ENCODE data around the gene SEPTIN12. TPM values are rescaled to one million over a fixed set of nuclear protein-coding genes. Genes with fewer than 3 reads are reported as not detected.

The SEPTIN12 gene, protein sequence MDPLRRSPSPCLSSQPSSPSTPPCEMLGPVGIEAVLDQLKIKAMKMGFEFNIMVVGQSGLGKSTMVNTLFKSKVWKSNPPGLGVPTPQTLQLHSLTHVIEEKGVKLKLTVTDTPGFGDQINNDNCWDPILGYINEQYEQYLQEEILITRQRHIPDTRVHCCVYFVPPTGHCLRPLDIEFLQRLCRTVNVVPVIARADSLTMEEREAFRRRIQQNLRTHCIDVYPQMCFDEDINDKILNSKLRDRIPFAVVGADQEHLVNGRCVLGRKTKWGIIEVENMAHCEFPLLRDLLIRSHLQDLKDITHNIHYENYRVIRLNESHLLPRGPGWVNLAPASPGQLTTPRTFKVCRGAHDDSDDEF
- total RNA-seq, result not detected

GRCh38 chr16:4787627-4788482, at the start of gene SEPTIN12:
SEPTIN12 (minus strand) TSS chr16:4788345; CDS start chr16:4787645, 700 bp downstream.
- Histone ChIP-seq H3K4me3 (no peak within 1 kb of the TSS), H3K9me3 (no peaks in the 10 kb centered on the region), H3K27me3 (no peaks in the 10 kb centered on the region), H3K36me3 (no peaks in the 10 kb centered on the region), H3K4me1 (no peaks in the 10 kb centered on the region), H3K27ac (no peak within 1 kb of the TSS)
- intact Hi-C loops (cut with DNase I), result no loop called here
- DNase-seq (ENCODE audit: extremely low spot score in 2 of 2), result no peak
- no peak for TF ChIP-seq POLR2A (IDR thresholded peaks at IDR 0.05)
- TF ChIP-seq POLR2AphosphoS5 (IDR thresholded peaks at IDR 0.05; ENCODE audit: insufficient read depth in 1 of 2, low read depth in 1 of 2), result no peak
- no peak for TF ChIP-seq CTCF (IDR thresholded peaks at IDR 0.05)

DNA sequence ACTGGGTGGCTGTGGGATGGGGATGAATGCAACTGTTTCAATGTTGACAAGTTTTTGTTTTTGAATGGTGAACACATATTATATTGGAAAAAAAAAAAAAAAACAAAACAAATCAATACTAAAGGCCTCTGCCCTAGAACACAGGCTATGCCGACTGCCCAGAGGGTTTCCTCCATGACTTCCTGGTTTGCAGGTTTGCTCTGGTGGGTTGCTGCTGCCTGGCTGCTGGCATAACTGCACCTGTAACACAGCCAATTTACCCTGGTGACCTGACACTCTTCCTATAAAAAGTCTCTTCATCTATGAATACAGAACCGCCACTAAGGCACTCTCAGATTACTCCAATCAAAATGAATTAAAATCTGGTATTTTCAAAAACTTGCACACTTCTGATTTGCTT, 48.6 kb upstream of the SEPTIN12 start:
- intact Hi-C loops (cut with DNase I), result no loop called here
- DNase-seq (ENCODE audit: extremely low spot score in 2 of 2), result no peak
- Histone ChIP-seq H3K36me3 (peaks cover 0 to 50% of the 10 kb centered on the region in 2 donors), H3K4me1 (no peaks in the 10 kb centered on the region), H3K27me3 (no peaks in the 10 kb centered on the region), H3K9me3 (no peaks in the 10 kb centered on the region), H3K4me3 (no peak overlapping the region), H3K27ac (no peak overlapping the region)
- no peak for TF ChIP-seq POLR2AphosphoS5 (IDR thresholded peaks at IDR 0.05; ENCODE audit: insufficient read depth in 1 of 2, low read depth in 1 of 2)
- no peak for TF ChIP-seq CTCF (IDR thresholded peaks at IDR 0.05)
- no peak for TF ChIP-seq POLR2A (IDR thresholded peaks at IDR 0.05)

- no peaks in the 10 kb centered on the region for H3K27me3 ChIP-seq
- no peak overlapping the region for H3K27ac ChIP-seq
- H3K4me3 ChIP-seq, result no peak overlapping the region
- no peaks in the 10 kb centered on the region for H3K9me3 ChIP-seq
- intact Hi-C loops (cut with DNase I), result no loop called here
- H3K36me3 ChIP-seq, result peaks cover 0 to 52% of the 10 kb centered on the region in 2 donors
- no peaks in the 10 kb centered on the region for H3K4me1 ChIP-seq
- TF ChIP-seq CTCF (IDR thresholded peaks at IDR 0.05), result no peak
- no peak for DNase-seq (ENCODE audit: extremely low spot score in 2 of 2)
Measured at GRCh38 chr16:4833584-4833983, 45.4 kb upstream of the SEPTIN12 start.

DNA sequence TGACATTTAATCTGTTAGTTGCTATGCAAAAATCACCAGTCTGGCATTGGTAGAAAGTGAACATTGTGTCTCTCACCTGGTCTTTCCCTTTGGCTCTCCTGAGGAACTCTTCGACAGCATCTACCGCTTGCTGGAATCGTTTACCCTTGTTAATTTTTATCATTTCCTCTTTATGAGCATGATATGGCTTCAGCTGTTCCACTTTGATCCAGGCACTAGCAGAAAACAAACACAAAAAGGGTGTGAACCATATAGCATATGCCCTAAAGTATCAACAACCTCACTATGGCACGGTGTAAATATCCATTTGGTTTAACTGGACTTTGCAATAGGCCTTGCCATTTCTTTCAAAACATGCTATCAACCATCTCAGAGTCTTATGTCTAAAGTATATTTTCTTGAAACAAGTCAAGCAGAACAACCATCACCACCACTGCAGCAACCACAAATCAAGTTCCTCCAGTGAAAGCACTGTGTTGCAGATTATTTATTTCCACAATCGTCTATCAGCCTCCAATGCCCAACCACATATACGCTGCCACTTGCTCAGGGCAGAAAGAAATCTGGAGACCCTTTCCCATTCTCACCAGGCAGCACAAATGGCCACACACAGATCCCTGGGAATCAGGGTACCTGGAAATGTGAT, 44.7 kb upstream of the SEPTIN12 start:
- Histone ChIP-seq H3K36me3 (peaks cover 0 to 58% of the 10 kb centered on the region in 2 donors), H3K4me3 (no peak overlapping the region), H3K9me3 (no peaks in the 10 kb centered on the region), H3K27ac (no peak overlapping the region), H3K27me3 (no peaks in the 10 kb centered on the region), H3K4me1 (no peaks in the 10 kb centered on the region)
- DNase-seq (ENCODE audit: extremely low spot score in 2 of 2), result no peak
- TF ChIP-seq POLR2A (IDR thresholded peaks at IDR 0.05) (no peak), POLR2AphosphoS5 (IDR thresholded peaks at IDR 0.05; ENCODE audit: insufficient read depth in 1 of 2, low read depth in 1 of 2) (no peak), CTCF (IDR thresholded peaks at IDR 0.05) (no peak)
- intact Hi-C loops (cut with DNase I), result no loop called here

Measured in vagina (tissue), 2 donors.